IPS-15b (cell line): Measurements from ENCODE around the gene AGBL3.
"Not testable (repeated sequence)": the region's sequence is repeated elsewhere in the genome, so short reads cannot be mapped to it uniquely, and the experiment has no call there.

Source experiments
- H3K27me3 ChIP-seq: one replicate; pipeline ENCODE4 v1.6.1; 2013; ENCODE audit warnings: low read length; ENCODE audit not compliant: control insufficient read depth, insufficient read depth
- H3K36me3 ChIP-seq: one replicate; pipeline ENCODE4 v1.6.1; 2013; ENCODE audit warnings: low read length; ENCODE audit not compliant: control insufficient read depth, insufficient read depth
- H3K4me1 ChIP-seq: one replicate; pipeline ENCODE4 v1.6.1; 2013; ENCODE audit warnings: mild to moderate bottlenecking, low read length; ENCODE audit not compliant: control insufficient read depth, insufficient read depth
- H3K4me3 ChIP-seq: one replicate; pipeline ENCODE4 v1.5.1; 2013; ENCODE audit warnings: low read depth, low read length
- H3K9ac ChIP-seq: one replicate; pipeline ENCODE4 v1.6.1; 2013; ENCODE audit warnings: low read depth, mild to moderate bottlenecking, low read length
- H3K9me3 ChIP-seq: one replicate; pipeline ENCODE4 v1.6.1; 2013; ENCODE audit warnings: mild to moderate bottlenecking, low read length; ENCODE audit not compliant: control insufficient read depth, insufficient read depth

AGBL3 gene

GRCh38 chr7:134981645-134982044 lies 4.7 kb upstream of the AGBL3 start:
- not testable (repeated sequence) for H3K27me3 ChIP-seq, H3K4me3 ChIP-seq, H3K9ac ChIP-seq, H3K4me1 ChIP-seq, H3K36me3 ChIP-seq, H3K9me3 ChIP-seq

DNA sequence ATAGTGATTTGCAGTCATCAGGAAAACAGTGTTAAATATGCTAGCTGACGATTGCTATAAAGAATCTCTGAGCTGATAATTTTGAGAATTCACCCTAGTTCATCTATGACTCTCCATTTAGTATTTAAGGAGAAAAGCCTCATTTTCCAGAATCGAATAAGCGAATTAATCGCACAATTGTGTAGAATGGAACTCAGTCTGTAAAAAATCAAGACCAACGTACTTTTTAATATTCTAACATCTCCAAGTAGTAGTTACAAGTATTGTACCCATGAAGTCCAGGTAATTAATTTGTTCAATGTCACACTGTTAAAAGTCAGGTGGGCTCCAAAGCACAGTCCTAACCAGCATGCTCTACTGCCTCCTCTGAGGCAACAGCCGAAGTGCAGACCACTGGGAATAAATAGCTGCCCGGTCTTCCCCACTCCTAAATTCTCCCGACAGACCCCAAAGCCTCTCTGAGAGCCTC lies 380 bp upstream of the AGBL3 start:
- Histone ChIP-seq H3K9ac (peak overlapping the region; percentile 70), H3K36me3 (no peaks in the 10 kb centered on the region), H3K9me3 (no peaks in the 10 kb centered on the region), H3K27me3 (no peaks in the 10 kb centered on the region), H3K4me3 (peak overlapping the region; percentile 89), H3K4me1 (peaks cover under 1% of the 10 kb centered on the region)

- no peaks in the 10 kb centered on the region for H3K9me3 ChIP-seq
- no peak overlapping the region for H3K9ac ChIP-seq
- H3K4me3 ChIP-seq, result no peak overlapping the region
These were observed 1.9 kb downstream of the AGBL3 start for GRCh38 chr7:134988161-134988560.

DNA sequence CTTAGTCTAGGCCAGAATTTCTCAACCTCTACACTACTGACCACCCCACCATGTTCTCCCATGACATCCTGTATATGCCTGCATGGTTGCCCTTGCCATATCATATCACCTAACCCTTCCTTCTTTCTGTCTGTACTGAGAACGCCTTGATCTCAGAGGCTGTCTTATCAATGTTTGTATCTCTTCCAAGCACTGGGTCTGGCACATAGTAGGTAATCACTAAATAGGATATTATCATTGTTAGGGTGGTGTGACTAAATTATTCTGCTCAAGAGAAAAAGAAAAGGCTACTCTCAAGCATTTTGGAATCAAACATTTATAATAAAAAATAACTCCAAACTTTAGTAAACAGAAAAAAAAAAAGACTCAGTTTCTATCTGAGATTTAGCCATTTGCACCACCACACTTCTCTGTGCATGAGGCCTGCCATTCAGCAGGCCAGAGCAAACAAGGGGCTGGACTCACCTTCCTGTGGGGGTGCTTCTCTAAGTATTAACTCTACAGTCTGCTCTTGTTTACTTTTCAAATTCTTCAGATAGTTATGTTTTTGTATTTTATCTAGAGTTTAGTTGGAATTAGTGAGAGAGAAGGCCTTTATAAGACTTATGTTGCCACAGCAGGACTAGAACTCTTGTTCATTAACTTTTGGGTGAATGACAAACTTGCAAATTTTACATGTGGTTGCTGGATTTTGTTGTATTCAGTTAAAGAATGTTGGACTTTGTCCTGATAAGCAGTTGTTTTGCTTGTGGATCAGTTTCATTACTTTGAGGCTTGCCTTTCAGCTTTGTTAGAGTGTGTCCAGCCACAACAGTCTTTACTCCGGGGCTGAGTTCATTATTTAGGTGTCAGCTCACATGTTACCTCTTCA lies 5.4 kb downstream of the AGBL3 start:
- H3K9ac ChIP-seq, result no peak overlapping the region
- no peaks in the 10 kb centered on the region for H3K36me3 ChIP-seq
- no peaks in the 10 kb centered on the region for H3K27me3 ChIP-seq
- H3K4me1 ChIP-seq, result peaks cover 7% of the 10 kb centered on the region
- no peak overlapping the region for H3K4me3 ChIP-seq
- H3K9me3 ChIP-seq, result no peaks in the 10 kb centered on the region

More at GRCh38 chr7:134988161-134988560, 1.9 kb downstream of the AGBL3 start:
- H3K27me3 ChIP-seq, result no peaks in the 10 kb centered on the region
- peaks cover 7% of the 10 kb centered on the region for H3K4me1 ChIP-seq
- no peaks in the 10 kb centered on the region for H3K36me3 ChIP-seq

GRCh38 chr7:134992626-134993179 lies 6.4 kb downstream of the AGBL3 start:
- Histone ChIP-seq H3K27me3 (no peaks in the 10 kb centered on the region), H3K9ac (no peak overlapping the region), H3K36me3 (no peaks in the 10 kb centered on the region), H3K4me3 (no peak overlapping the region), H3K4me1 (peaks cover 7% of the 10 kb centered on the region), H3K9me3 (no peaks in the 10 kb centered on the region)

- no peaks in the 10 kb centered on the region for H3K36me3 ChIP-seq
- no peaks in the 10 kb centered on the region for H3K9me3 ChIP-seq
- H3K4me3 ChIP-seq, result no peak overlapping the region
- no peaks in the 10 kb centered on the region for H3K27me3 ChIP-seq
- peaks cover 7% of the 10 kb centered on the region for H3K4me1 ChIP-seq
- H3K9ac ChIP-seq, result no peak overlapping the region
These were observed 7.7 kb downstream of the AGBL3 start for GRCh38 chr7:134993877-134994456.

GRCh38 chr7:134995239-134996096 lies 9.2 kb downstream of the AGBL3 start:
- no peak overlapping the region for H3K4me3 ChIP-seq
- H3K27me3 ChIP-seq, result no peaks in the 10 kb centered on the region
- H3K9me3 ChIP-seq, result no peaks in the 10 kb centered on the region
- H3K9ac ChIP-seq, result no peak overlapping the region
- H3K4me1 ChIP-seq, result peaks cover 7% of the 10 kb centered on the region
- H3K36me3 ChIP-seq, result no peaks in the 10 kb centered on the region

- H3K9me3 ChIP-seq, result no peaks in the 10 kb centered on the region
- no peak overlapping the region for H3K4me3 ChIP-seq
- H3K36me3 ChIP-seq, result no peaks in the 10 kb centered on the region
- H3K27me3 ChIP-seq, result no peaks in the 10 kb centered on the region
- peaks cover 4% of the 10 kb centered on the region for H3K4me1 ChIP-seq
- no peak overlapping the region for H3K9ac ChIP-seq
These were observed 9.8 kb downstream of the AGBL3 start for GRCh38 chr7:134996097-134996550.

- H3K4me1 ChIP-seq, result no peaks in the 10 kb centered on the region
- H3K36me3 ChIP-seq, result no peaks in the 10 kb centered on the region
- H3K4me3 ChIP-seq, result no peak overlapping the region
- H3K9ac ChIP-seq, result no peak overlapping the region
- no peaks in the 10 kb centered on the region for H3K27me3 ChIP-seq
- no peaks in the 10 kb centered on the region for H3K9me3 ChIP-seq
These were observed 11.0 kb downstream of the AGBL3 start for GRCh38 chr7:134997214-134997885.

- Histone ChIP-seq H3K9me3 (no peaks in the 10 kb centered on the region), H3K27me3 (no peaks in the 10 kb centered on the region), H3K4me3 (no peak overlapping the region), H3K36me3 (no peaks in the 10 kb centered on the region), H3K4me1 (no peaks in the 10 kb centered on the region), H3K9ac (no peak overlapping the region)
These were observed 12.8 kb downstream of the AGBL3 start for GRCh38 chr7:134999136-134999535.
